GM12892 (cell line): ENCODE data around the gene AUNIP.

ENCODE experiments used
- POLR2A ChIP-seq: IDR thresholded peaks from 2 replicates; pipeline ENCODE4 v1.6.1; 2011; ENCODE audit warnings: low read depth, low read length, control low read depth
- POLR2AphosphoS5 ChIP-seq: IDR thresholded peaks from 2 replicates; pipeline ENCODE4 v1.6.1; 2011; ENCODE audit warnings: low read depth, low read length, control low read depth

- TF ChIP-seq POLR2AphosphoS5 = no peak
- no peak for TF ChIP-seq POLR2A
Measured at GRCh38 chr1:25880518-25880917, 21.3 kb upstream of the AUNIP start.
